ENCODE data around the gene GOSR2.

DNA sequence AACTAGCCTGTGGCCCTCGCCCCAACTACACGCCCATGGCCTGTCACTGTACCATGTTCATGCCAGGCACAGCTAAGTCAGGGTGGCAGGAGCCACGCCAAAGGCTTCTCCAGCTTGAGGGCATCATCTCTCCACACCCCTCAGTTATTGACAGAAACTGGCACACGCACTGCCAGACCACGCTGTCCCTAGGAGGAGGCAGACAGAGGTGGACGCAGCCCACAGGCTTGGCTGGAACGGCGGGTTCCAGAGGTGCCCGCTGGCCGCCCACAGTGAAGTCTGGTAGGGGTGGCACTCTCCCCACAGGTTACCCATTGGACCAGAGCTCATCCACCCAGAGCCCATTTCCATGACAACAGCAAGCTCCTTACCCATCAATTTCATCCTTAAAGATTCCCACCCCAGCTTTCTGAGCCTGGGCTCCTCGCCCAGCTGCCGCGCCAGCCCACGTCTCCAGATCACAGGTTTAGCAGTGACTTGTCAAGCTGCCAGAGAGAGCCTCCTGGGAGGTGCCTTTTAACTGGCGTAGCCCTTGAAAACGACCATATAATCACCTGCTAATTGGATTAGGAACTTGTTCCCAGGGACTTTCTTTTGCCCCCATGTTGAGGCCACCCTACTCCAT, 28.1 kb downstream of the GOSR2 start:
- TF ChIP-seq, protein P1, sequence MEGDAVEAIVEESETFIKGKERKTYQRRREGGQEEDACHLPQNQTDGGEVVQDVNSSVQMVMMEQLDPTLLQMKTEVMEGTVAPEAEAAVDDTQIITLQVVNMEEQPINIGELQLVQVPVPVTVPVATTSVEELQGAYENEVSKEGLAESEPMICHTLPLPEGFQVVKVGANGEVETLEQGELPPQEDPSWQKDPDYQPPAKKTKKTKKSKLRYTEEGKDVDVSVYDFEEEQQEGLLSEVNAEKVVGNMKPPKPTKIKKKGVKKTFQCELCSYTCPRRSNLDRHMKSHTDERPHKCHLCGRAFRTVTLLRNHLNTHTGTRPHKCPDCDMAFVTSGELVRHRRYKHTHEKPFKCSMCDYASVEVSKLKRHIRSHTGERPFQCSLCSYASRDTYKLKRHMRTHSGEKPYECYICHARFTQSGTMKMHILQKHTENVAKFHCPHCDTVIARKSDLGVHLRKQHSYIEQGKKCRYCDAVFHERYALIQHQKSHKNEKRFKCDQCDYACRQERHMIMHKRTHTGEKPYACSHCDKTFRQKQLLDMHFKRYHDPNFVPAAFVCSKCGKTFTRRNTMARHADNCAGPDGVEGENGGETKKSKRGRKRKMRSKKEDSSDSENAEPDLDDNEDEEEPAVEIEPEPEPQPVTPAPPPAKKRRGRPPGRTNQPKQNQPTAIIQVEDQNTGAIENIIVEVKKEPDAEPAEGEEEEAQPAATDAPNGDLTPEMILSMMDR (IDR thresholded peaks at IDR 0.05): no peak
- TF ChIP-seq POLR2AphosphoS5 (IDR thresholded peaks at IDR 0.05) (no peak), POLR2A (IDR thresholded peaks at IDR 0.05) (no peak)

All from breast epithelium (tissue), 3 donors.